SK-N-SH (cell line): ENCODE data around the gene HIRA. TPM values are rescaled to one million over a fixed set of nuclear protein-coding genes. Genes with fewer than 3 reads are reported as not detected.

Source experiments
- CTCF ChIA-PET: fragments of 300-600, 350-600 bp; formaldehyde crosslinking; extraction: SDS; loops from one replicate; lab custom pipeline; 2021; lab: Yijun Ruan, JAX
- POLR2A ChIA-PET: fragments of 350-600 bp; sonication (Branson Sonifier 250); formaldehyde crosslinking; extraction: SDS; loops from one replicate; lab custom pipeline; 2020; ENCODE audit warnings: antibody characterized with exemption, inconsistent platforms; lab: Yijun Ruan, JAX
- DNase-seq: peaks from one replicate; pipeline ENCODE4 v3.0.0; 2012
- H2AFZ ChIP-seq: fragments of 200-600 bp; sonication (generic); 2 replicates; pipeline ENCODE4 v1.8.1; 2016; ENCODE audit warnings: antibody characterized with exemption, mild to moderate bottlenecking, low read depth
- H3F3A ChIP-seq: fragments of 200-600 bp; sonication (generic); replicated peaks from 2 replicates; pipeline ENCODE3; 2016; ENCODE audit warnings: antibody characterized with exemption, mild to moderate bottlenecking; ENCODE audit not compliant: insufficient read depth
- H3K27ac ChIP-seq, 2 experiments: fragments of 200-500 bp in 1 of 2; fragments of 200-600 bp in 1 of 2; sonication (Bioruptor generic) in 1 of 2; sonication (generic), shearing (Covaris generic) in 1 of 2; 2 replicates each; pipeline versions ENCODE4 v1.5.1 to v1.6.1; 2014 to 2016; ENCODE audit warnings: low read depth in 2 of 2, inconsistent platforms in 1 of 2, low read length in 1 of 2, mild to moderate bottlenecking in 1 of 2, mixed read lengths in 1 of 2
- H3K27me3 ChIP-seq: fragments of 200-600 bp; sonication (generic), shearing (Covaris generic); 2 replicates; pipeline ENCODE4 v1.6.1; 2016; ENCODE audit warnings: mixed run types; ENCODE audit not compliant: insufficient read depth
- H3K36me3 ChIP-seq, 2 experiments: fragments of 200-500 bp in 1 of 2; fragments of 200-600 bp in 1 of 2; sonication (Bioruptor generic) in 1 of 2; sonication (generic) in 1 of 2; replicated peaks in 1 of 2; 2 replicates each; pipeline versions ENCODE3 to v1.5.1; 2014 to 2016; ENCODE audit warnings: low read length in 1 of 2, mild to moderate bottlenecking in 1 of 2; ENCODE audit not compliant: insufficient read depth in 2 of 2, control insufficient read depth in 1 of 2
- H3K4me1 ChIP-seq, 2 experiments: fragments of 200-500 bp in 1 of 2; fragments of 200-600 bp in 1 of 2; sonication (Bioruptor generic) in 1 of 2; sonication (generic), shearing (Covaris generic) in 1 of 2; 2 replicates each; pipeline versions ENCODE4 v1.5.1 to v1.6.1; 2014 to 2016; ENCODE audit warnings: low read depth in 1 of 2, low read length in 1 of 2, mixed run types in 1 of 2; ENCODE audit not compliant: insufficient read depth in 2 of 2, control insufficient read depth in 1 of 2
- H3K4me2 ChIP-seq: fragments of 200-600 bp; sonication (generic), shearing (Covaris generic); 2 replicates; pipeline ENCODE4 v1.6.1; 2017; ENCODE audit warnings: mixed run types
- H3K4me3 ChIP-seq, 2 experiments: fragments of 200-500 bp in 1 of 2; fragments of 200-600 bp in 1 of 2; sonication (Bioruptor generic) in 1 of 2; sonication (generic), shearing (Covaris generic) in 1 of 2; 2 replicates each; pipeline versions ENCODE4 v1.5.1 to v1.8.1; 2014 to 2016; ENCODE audit warnings: low read depth in 2 of 2, inconsistent platforms in 1 of 2, low read length in 1 of 2, mild to moderate bottlenecking in 1 of 2, mixed read lengths in 1 of 2, moderate library complexity in 1 of 2
- H3K79me2 ChIP-seq: fragments of 200-600 bp; sonication (generic); 2 replicates; pipeline ENCODE4 v1.8.1; 2017; ENCODE audit warnings: mild to moderate bottlenecking; ENCODE audit not compliant: insufficient read depth
- H3K9ac ChIP-seq: fragments of 200-600 bp; sonication (generic); 2 replicates; pipeline ENCODE4 v1.6.1; 2017; ENCODE audit warnings: mixed run types
- H3K9me2 ChIP-seq: fragments of 200-600 bp; sonication (generic); 2 replicates; pipeline ENCODE4 v1.6.1; 2017; ENCODE audit warnings: mixed run types
- H3K9me3 ChIP-seq: fragments of 200-600 bp; sonication (generic); 2 replicates; pipeline ENCODE4 v1.6.1; 2017; ENCODE audit warnings: mixed run types, mild to moderate bottlenecking, moderate library complexity
- H4K20me1 ChIP-seq: fragments of 200-600 bp; sonication (generic); 2 replicates; pipeline ENCODE4 v1.6.1; 2017; ENCODE audit warnings: mild to moderate bottlenecking, mixed run types; ENCODE audit not compliant: insufficient read depth
- EP300 ChIP-seq, 2 experiments: IDR thresholded peaks; 2 replicates each; pipeline versions ENCODE4 v1.4.0 to v1.6.1; 2012; ENCODE audit warnings: borderline replicate concordance in 1 of 2, low read depth in 1 of 2, low read length in 1 of 2
- EZH2phosphoT487 ChIP-seq: fragments of 200-600 bp; sonication (generic); IDR thresholded peaks from 2 replicates; pipeline ENCODE4 v1.6.1; 2017; ENCODE audit warnings: low read depth, mixed run types, mild to moderate bottlenecking, antibody characterized with exemption, moderate library complexity, borderline replicate concordance
- FOXM1 ChIP-seq: IDR thresholded peaks from 2 replicates; pipeline ENCODE4 v1.4.0; 2012; ENCODE audit warnings: low read depth, mild to moderate bottlenecking
- JUND ChIP-seq: IDR thresholded peaks from 2 replicates; pipeline ENCODE4 v1.4.0; 2012
- NFIC ChIP-seq: IDR thresholded peaks from 2 replicates; pipeline ENCODE4 v1.4.0; 2012; ENCODE audit warnings: borderline replicate concordance
- NRF1 ChIP-seq: IDR thresholded peaks from 2 replicates; pipeline ENCODE4 v1.6.1; 2012; ENCODE audit warnings: low read depth, mild to moderate bottlenecking, low read length
- POLR2AphosphoS5 ChIP-seq: IDR thresholded peaks from 2 replicates; pipeline ENCODE4 v1.6.1; 2012; ENCODE audit warnings: low read depth, low read length
- RCOR1 ChIP-seq: fragments of 150-350 bp; IDR thresholded peaks from 2 replicates; pipeline ENCODE4 v1.6.1; 2017; ENCODE audit warnings: antibody characterized with exemption, low read length
- RFX5 ChIP-seq: IDR thresholded peaks from 2 replicates; pipeline ENCODE4 v1.6.1; 2012; ENCODE audit warnings: mild to moderate bottlenecking, improper control_type of control experiment, low read length
- SIN3A ChIP-seq: IDR thresholded peaks from 2 replicates; pipeline ENCODE4 v1.6.1; 2012; ENCODE audit warnings: low read depth, mild to moderate bottlenecking, low read length, moderate library complexity, borderline replicate concordance
- SMC3 ChIP-seq: IDR thresholded peaks from 2 replicates; pipeline ENCODE4 v1.6.1; 2012; ENCODE audit warnings: low read depth, low read length, improper control_type of control experiment
- TAF1 ChIP-seq: IDR thresholded peaks from 2 replicates; pipeline ENCODE4 v1.6.1; 2012; ENCODE audit warnings: low read depth, mild to moderate bottlenecking, low read length, moderate library complexity, borderline replicate concordance
- USF2 ChIP-seq: fragments of 150-350 bp; IDR thresholded peaks from 2 replicates; pipeline ENCODE4 v1.6.1; 2017; ENCODE audit warnings: antibody characterized with exemption, low read length, low read depth, borderline replicate concordance
- WGBS: methylation state at CpG from one replicate; pipeline ENCODE4 v1.1.6; 2017; ENCODE audit warnings: low lambda C conversion rate; 5-methylcytosine and 5-hydroxymethylcytosine counted together
- polyA plus RNA-seq, 3 experiments: library from polyadenylated mRNA; depleted of rRNA; stranded (reverse); fragments of >200 nt; gene quantifications; 2 replicates each; pipeline ENCODE4 v1.2.3, GENCODE V29; 2012
- TF ChIP-seq, protein P1 (sequence below): IDR thresholded peaks from 2 replicates; pipeline ENCODE4; 2012

Gene HIRA
- polyA plus RNA-seq, 1 of the 3 experiments (the other 2 are of a cell fraction), result 21.0 TPM

DNA sequence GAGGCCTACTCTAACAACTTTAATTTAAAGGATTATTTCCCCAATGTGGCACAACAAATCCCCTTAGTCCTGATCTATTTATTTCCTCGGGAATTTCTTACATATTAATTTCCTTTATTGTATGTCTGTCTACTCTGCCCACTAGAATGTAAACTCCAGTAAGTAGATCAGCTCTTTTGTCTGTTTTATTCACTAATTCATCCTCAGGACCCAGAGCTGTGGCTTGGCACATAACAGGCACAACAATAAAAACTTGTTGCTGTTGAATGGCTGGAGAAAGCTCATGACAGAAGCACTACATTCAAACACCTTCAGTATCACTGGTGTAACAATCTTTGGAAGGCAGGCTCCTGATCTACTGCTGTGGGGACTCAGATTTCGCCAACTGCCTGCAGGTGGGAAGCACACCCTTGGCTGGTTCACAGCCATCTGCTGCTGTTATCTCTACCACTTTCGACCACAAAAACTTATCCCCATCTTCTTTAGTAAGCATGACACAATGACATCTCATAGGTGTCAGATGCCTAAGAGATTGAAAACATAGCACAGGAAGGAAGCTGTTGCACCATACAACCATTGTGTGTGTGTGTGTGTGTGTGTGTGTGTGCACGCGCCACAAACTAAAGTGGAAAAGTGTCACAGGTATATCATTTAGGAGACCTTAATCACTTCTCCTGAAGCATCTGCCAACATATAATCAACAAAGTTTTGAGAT lies 11.9 kb downstream of the HIRA start (continued):
- TF ChIP-seq, protein P1, sequence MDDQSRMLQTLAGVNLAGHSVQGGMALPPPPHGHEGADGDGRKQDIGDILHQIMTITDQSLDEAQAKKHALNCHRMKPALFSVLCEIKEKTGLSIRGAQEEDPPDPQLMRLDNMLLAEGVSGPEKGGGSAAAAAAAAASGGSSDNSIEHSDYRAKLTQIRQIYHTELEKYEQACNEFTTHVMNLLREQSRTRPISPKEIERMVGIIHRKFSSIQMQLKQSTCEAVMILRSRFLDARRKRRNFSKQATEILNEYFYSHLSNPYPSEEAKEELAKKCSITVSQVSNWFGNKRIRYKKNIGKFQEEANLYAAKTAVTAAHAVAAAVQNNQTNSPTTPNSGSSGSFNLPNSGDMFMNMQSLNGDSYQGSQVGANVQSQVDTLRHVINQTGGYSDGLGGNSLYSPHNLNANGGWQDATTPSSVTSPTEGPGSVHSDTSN, result no peak
- no peak for TF ChIP-seq NFIC
- TF ChIP-seq FOXM1, result no peak
- TF ChIP-seq EZH2phosphoT487, result no peak
- TF ChIP-seq SIN3A, result no peak
- no peak for TF ChIP-seq SMC3
- no peak for TF ChIP-seq TAF1
- TF ChIP-seq, all 33 proteins: peak for 0

GRCh38 chr22:19419086-19419463 lies 12.5 kb downstream of the HIRA start:
- Histone ChIP-seq H3K79me2 (peaks cover 97% of the 10 kb centered on the region), H3K9ac (no peak overlapping the region), H2AFZ (no peak overlapping the region), H3K4me2 (no peak overlapping the region), H3K27ac (no peak overlapping the region), H3F3A (no peaks in the 10 kb centered on the region), H3K4me3 (no peak overlapping the region), H3K9me3 (no peaks in the 10 kb centered on the region), H4K20me1 (peaks cover 28% of the 10 kb centered on the region), H3K9me2 (no peaks in the 10 kb centered on the region), H3K4me1 (peaks cover 0 to 15% of the 10 kb centered on the region in 2 experiments; a peak in 1 of 4 replicates), H3K27me3 (no peaks in the 10 kb centered on the region), H3K36me3 (no peaks in the 10 kb centered on the region)
- ChIA-PET CTCF (no interaction called here), POLR2A (no interaction called here)
- TF ChIP-seq JUND (no peak), USF2 (no peak), SMC3 (no peak), EP300 (IDR thresholded peaks at IDR 0.05; ENCODE audit: borderline replicate concordance in 1 of 2, low read depth in 1 of 2, low read length in 1 of 2) (no peak), RFX5 (no peak), POLR2AphosphoS5 (no peak), NRF1 (no peak)
- 97% methylated on average over 5 of the region's 5 CpGs for WGBS
- DNase-seq, result no peak

- H3K27ac ChIP-seq, result no peak overlapping the region
- peaks cover 74% of the 10 kb centered on the region for H3K79me2 ChIP-seq
- CTCF ChIA-PET, result no interaction called here
- POLR2A ChIA-PET, result no interaction called here
- H3K9me3 ChIP-seq, result no peaks in the 10 kb centered on the region
- H3K4me1 ChIP-seq, result peaks cover 0 to 21% of the 10 kb centered on the region in 2 experiments; a peak in 2 of 4 replicates
- H3K9me2 ChIP-seq, result no peaks in the 10 kb centered on the region
- peaks cover 14% of the 10 kb centered on the region; the same call in 1 of the 2 replicates for H4K20me1 ChIP-seq
- no peak overlapping the region for H3K4me3 ChIP-seq
- H2AFZ ChIP-seq, result no peak overlapping the region
- no peak overlapping the region for H3K4me2 ChIP-seq
- WGBS, result 94% methylated on average over 4 of the region's 4 CpGs
- no peak for DNase-seq
- no peak for TF ChIP-seq RCOR1
- H3K9ac ChIP-seq, result no peak overlapping the region
- H3F3A ChIP-seq, result no peaks in the 10 kb centered on the region
- no peaks in the 10 kb centered on the region for H3K27me3 ChIP-seq
- H3K36me3 ChIP-seq, result peaks cover 14 to 19% of the 10 kb centered on the region in 2 experiments
Observed at GRCh38 chr22:19412923-19413322, 18.6 kb downstream of the HIRA start.
